CD4-positive, alpha-beta T cell treated with Interleukin-4 for 4 hours (primary cell): Measurements from ENCODE around the gene COMMD7.
"Not testable (repeated sequence)": the region's sequence is repeated elsewhere in the genome, so short reads cannot be mapped to it uniquely, and the experiment has no call there.

ENCODE experiments used
- DNase-seq: peaks from one replicate; pipeline ENCODE4 v3.0.0-alpha.2; 2020

COMMD7 gene

DNA sequence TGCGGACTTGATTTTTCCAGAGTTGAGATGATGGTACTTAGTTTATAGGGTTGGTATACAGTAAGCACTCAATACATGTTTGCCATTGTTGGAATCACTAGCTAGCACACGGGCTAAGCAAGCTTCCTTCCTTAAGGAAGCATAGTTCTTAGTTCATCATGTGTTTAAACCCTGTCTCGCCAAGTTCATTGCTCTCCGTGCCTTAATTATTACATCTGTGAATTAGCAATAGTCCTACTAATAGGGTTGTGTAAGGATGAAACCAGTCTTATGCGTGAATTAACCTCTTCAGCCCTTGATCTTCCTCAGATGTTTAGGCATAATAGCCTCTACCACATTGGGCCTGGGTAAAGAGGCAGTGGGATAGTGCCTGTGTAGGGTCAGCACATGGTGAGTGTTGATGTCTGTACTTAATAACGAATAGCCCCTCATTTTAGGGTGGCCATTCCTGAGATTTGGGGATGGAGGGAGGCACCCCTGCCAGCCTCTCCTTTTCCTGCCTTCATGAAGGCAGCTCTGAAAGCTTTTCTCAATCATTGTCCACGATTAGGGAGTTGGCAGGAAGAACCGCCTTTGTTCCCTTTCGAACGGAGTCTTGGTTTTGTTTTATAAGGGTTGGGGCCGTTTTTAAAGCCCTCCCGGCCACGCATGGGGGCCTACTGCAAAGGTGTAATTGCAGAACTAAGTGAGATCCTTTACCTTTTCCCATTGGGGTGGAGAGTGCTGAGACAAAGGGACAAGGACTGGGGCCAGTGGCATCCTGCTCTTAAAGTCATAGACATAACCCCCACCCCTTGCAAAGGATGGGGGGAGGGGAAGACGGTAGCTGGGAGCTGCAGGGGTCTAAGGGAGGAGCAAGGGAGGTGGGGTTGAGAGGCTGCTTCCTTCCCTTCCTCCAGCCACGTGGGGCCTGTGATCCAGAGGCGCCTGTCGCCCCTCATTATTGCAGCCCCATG lies 21.0 kb upstream of the COMMD7 start:
- DNase-seq = no peak

DNA sequence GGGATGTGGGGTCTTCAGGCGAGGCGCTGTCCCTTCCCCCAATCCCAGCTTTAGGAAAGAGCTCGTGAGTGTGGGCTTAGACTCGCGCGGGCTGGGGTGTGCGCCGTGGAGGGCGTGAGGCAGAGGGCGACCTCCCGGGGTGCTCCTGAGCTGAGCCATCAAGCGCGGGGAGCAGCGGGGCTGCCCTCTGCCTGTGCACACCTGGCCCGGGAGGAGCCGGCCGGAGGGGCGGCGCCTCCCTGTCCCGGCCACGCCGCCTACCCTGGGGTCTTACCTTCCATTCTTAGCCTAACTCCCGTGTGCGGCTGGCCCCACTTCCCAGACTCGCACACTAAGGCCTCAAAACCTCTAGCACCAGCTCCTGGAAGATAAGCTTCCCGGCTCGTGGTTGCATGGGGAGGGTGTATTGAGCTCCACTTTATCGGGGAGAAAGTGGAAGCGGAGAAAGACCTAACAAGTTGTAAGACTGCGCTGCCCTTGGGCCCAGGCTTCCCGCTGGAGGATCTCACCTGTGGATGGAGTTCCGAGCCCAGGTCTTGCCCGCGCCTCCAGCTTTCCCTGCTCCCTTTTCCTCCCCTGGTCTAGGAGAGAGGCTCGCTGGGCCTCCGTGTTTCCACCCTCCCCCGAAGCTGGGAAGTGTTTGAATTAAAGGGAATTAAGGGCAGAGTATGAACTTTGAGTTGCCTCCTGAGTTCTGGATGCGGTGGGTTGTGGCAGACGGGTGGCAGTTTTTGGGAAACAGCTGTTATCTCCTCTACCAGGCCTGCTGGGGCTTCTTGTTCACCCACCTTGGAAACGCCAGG lies 20.1 kb upstream of the COMMD7 start:
- DNase-seq = no peak

DNA sequence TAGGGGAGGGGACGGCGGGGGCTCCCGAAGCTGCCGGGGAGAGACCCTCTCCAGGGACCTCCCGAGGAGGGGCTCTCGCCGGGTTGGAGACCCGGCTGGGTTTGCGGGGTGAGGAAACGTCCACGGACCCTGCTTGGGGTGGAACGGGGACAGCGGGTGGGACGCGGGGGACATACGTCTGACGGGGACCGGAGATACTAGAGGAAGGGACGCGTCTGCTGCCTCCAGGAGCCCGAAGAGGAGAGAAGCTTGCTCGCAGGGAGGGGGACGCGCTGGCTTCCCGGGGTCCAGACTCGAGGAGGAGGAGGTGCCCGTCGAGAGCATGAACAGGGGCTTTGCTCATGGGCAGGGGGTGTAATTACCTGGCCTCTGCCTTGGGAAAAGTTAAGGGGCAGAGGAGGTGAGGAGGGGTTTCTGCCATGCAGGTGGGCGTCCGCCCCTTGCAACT lies 19.5 kb upstream of the COMMD7 start:
- DNase-seq = no peak

DNA sequence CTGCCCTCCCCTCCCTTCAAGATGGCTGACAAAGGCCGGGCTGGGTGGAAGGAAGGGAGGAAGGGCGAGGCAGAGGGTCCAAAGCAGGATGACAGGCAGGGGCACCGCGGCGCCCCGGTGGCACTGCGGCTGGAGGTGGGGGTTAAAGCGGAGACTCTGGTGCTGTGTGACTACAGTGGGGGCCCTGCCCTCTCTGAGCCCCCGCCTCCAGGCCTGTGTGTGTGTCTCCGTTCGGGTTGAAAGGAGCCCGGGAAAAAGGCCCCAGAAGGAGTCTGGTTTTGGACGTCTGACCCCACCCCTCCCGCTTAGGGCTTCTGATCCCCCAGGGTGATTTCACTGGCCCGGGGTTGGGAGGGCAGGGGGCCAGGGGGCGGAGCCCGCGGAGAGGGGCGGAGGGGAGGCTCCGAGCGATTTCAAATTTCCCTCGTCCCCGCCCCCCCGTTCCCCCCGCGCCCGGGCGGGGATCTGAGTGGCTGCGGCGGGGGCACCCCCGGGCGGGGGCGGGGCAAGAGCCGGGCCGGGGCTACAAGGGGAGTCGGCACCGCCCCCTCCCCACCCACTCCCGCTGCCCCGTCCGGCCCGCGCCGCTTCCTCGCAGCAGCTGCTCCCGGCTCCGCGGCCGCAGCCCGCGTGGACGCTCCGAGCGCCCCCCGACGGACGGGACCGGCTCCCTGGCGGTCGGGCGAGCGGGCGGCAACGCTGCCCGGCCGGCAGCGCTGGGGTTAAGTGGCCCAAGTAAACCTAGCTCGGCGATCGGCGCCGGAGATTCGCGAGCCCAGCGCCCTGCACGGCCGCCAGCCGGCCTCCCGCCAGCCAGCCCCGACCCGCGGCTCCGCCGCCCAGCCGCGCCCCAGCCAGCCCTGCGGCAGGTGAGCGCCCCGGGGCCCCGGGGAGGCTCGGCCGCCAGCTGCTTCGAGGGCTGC lies 18.8 kb upstream of the COMMD7 start, which contains the start of gene DNMT3B:
Gene DNMT3B, plus strand, starts transcription at position 555 of the 923 bp plus-strand sequence. CDS start 17,939 bp downstream, outside the sequence.
- DNase-seq = peak; percentile 55

DNA sequence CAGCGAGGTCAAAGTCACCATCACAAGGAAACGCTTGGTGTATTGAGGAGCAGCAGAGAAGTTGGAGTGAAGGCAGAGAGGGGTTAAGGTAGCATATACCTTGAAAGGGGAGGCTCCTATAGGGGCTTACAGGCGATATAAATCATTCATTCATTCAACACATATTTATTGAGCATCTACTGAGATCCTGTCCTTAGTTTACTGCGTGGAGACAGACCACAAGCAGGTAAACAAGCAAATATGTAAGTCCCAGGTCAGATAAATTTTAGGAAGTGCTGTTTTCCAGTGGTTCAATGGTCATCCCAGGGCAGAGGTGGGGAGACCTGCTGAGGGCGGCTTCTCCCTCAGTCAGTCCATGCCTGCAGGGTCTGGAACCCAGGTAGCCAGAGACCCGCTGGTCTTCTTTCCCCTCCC lies 18.2 kb upstream of the COMMD7 start:
- no peak for DNase-seq

DNA sequence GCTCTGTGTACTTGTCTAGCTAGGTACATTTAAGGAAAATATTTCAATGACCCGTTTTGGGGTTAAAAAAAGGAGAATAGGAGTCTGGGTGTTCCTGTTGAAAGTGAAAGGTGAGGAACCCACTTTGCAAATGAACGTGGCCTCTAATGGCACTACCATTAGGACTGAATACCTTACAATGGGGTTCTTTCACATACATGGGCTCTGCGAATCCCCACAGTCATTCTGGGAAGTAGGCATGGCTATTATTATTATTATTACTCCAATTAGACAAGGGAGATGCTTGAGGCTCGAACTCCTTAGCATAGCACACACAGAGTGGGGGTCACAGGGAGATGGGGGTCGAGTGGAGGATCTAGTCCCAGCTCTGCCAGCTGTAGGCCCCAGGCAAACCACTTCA lies 12.9 kb upstream of the COMMD7 start:
- DNase-seq = no peak

DNA sequence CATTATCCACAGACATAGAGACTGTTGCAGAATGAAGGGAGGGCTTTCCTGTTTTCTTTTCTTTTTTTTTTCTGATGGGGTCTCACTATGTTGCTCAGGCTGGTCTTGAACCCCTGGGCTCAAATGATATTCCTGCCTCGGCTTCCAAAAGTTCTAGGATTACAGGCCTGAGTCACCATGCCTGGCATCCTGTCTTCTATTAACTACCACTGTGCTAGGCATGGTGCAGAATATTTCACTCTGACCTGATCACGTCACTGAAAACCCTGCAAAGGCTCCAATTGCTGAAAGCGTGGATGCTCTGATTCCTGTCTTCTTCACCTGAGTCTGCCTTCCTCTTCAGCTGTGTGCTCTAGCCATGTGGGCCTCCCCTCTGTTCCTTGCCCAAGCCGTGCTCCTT lies 10.5 kb upstream of the COMMD7 start:
- no peak for DNase-seq

DNA sequence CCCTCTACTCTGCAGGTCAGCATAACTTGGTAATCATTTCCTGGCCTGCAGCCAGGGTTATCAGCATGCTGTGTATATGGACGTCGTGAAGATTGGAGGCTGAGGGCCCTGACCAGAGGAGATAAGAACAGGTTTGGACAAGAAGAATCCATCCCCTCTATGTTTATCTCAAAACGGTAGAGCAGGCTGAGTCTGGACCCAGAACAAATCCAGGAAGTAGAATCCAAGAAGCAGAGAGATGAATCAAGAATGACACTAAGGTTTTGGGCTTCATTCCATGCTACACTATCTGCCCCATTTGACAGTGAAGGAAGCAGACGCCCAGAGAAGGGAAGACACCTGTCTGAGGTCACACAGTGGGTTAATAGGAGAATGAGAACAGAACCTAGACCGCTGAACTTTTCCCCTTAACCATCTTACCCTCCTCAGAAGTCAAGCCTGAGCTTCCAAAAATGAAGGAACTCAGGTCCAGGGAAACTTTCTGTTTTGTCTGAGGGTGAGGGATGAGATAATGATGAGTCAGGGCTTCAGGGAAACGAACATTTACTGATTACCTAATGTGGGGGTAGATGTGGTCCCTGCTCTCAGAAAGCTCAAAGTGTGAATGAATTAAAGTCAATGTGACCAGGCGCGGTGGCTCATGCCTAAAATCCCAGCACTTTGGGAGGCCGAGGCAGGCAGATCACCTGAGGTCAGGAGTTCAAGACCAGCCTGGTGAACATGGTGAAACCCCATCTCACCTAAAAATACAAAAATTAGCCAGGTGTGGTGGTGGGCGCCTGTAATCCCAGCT lies 9.4 kb upstream of the COMMD7 start:
- DNase-seq = no peak

DNA sequence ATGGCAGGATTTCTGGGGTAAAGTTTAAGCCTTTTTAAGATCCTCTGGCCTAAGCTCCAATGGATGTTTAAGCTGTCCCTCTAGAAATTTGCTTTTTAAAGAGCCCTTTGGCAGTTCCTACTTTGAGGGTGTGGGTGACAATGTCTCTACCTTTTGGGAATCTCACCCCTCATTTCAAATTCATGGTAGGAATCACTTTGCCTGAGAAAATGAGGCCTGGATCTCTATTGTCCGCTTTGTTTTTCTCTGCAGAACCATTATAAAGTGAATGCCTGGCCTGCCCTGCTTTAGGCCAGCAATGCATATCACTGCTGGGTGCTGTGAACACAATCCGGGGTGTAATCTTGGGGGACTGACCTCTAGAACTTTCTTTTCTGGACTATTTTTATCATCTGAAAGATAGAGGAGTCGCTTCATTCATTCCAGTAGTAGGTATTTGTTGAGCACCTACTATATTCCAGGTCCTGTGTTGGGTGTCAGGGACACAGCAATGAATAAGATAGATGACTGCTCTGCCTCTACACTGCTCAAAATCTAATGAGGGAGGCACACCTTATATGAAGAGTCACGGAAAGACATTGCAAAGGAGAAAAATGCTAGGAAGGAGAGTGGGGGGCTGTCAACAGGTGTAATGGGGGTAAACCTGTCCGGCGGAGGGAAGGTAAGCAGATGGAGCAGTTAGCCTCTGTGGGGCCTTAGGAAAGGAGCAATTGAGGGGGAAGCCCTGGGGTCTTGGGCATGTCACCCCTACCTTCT lies 8.6 kb upstream of the COMMD7 start:
- DNase-seq = no peak

DNA sequence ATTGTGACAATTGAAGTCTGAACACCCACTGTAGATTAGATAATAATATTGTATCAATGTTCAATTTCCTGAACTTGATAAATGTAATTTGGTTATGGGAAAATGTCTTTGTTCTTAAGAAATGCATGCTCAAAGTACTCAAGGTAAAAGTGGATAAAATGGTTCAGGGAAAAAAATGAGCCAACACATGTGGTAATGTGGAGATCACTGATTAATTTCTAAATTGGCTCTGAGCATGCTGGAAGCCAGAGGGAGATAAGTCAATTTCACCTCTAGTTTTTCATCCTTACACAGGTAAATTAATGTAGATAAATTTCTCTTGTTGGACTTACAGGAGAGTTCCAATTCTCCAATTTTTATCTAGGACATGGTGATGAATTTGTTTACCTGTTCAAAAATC lies 8.0 kb upstream of the COMMD7 start:
- no peak for DNase-seq

DNA sequence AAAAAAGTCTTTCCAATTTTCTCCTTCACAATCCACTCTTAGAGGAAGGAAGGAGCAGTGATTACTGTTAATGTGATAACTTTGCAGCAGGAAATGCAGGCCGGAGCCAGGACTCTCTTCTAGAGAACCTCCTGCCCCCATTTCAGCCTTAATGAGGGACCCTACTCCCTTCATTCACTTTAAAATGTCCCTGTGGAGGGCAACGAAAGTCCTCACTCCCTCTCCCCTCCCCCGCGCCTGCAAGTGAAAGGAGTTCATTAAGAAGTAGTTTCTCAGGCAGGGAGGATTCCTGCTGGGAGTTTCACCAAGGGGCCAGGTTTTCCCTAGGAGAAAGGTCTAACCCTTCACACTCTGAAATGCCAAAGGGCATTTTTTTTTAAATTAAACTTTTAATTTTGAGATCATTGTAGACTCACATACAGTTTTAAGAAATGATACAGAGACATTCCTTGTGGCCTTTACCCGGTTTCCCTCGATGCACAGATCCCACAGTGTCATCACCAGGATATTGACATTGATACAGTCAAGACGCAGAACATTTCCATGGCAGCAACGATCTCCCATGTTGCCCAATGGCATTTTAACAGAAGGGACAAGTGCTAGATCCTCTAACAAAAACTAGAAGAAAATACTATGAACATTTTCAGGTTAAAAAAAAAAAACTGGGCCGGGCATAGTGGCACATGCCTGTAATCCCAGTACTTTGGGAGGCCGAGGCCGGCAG lies 6.8 kb upstream of the COMMD7 start:
- DNase-seq = no peak

DNA sequence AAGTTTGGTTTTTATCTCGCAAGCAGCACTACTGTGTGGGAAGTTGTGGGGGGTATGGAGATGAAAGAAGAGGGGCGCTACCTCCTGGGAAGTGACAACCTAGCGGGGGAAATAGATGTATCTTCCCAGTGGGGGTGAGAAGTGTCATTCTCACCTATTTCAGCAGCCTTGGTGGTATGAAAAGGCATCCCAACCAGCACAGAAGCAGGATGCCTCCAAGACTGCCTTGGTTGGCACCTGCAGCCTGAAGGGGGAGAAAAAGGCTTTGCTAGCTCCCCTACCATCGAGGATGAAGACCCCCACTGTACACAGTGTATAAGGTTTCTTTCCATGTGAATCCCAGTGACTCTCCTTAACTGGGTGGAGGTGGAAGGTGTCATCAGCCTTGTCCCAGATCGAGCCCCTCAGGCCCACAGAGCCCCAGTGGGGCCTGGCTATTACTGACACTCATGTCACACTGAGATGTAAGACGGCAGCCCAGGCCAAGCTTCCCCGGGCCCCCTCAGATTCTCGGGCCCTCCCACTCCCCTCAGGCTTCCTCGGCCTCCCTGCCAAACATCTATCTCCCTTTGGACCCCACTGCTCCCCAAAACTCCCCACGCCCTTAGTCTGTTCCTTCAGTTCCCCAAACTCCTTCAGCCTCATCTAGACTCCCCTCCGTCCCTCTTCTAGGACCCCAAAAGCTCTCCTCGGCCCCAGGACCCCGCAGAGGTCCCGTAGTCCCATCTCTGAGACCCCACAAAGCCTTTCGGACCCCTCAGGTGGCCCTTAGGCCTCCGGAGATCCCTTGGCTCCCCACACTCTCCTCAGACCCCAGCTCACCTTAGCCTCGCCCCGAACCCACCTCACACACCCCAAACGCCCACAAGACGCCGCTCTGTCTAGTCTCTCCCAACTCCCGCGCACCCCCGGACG lies 688 bp downstream of the COMMD7 start:
- DNase-seq = no peak

DNA sequence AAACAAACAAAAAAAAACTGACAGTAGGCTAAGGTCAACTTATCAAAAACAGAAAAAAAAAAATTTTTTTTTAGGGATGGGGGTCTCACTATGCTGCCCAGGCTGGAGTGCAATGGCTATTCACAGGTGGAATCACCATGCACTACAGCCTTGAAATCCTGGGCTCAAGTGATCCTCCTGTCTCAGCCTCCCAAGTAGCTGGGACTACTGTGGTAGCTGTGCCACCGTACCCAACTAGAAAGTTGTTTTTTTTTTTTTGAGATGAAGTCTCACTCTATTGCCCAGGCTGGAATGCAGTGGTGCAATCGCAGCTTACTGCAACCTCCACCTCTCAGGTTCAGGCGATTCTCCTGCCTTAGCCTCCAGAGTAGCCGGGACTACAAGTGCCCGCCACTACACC lies 2.1 kb downstream of the COMMD7 start:
- no peak for DNase-seq

DNA sequence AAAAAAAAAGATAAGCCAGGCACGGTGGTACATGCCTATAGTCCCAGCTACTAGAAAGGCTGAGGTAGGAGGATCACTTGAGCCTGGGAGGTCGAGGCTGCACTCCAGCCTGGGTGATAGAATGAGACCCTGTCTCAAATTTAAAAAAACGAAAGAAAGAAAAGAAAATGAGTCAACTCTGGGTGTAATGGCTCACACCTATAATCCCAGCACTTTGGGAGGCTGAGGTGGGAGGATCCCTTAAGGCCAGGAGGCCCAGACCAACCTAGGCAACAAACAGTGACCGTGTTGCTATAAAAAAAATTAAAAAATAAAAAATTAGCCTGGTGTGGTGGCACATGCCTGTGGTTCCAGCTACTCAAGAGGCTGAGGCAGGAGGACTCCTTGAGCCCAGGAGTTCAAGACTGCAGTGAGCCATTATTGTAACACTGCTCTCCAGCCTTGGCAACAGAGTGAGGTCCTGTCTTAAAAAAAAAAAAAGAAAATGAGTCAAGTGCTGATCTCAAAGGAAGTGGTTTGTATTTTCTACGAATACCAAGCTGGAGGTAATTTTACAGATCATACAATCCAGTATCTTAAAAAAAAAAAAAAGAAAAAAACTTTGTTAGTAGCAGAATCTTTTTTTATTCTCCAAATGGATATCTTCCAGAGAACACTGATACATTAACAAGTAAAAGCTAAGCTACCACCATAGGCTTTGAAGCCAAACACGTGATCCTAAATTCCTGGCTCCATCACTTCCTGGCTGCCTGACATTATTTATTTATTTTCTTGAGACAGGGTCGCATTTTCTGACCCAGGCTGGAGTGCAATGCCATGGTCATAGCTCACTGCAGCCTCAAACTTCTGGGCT lies 5.7 kb downstream of the COMMD7 start:
- DNase-seq = peak; percentile 72

DNA sequence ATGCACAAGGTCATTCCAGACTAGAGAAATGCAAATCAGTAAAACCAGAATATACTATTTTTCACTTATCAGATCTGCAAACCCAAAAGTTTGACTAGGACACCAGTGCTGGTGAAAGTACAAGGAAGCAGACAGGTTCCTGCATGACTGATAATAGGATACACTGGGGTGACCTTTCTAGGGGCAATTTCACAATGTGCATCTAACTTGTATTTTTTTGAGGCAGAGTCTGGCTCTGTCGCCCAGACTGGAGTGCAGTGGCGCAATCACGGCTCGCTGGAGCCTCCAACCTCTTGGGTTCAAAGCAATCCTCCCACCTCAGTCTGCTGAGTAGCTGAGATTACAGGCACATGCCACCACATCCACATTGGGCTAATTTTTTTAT lies 11.4 kb downstream of the COMMD7 start:
- DNase-seq = no peak

DNA sequence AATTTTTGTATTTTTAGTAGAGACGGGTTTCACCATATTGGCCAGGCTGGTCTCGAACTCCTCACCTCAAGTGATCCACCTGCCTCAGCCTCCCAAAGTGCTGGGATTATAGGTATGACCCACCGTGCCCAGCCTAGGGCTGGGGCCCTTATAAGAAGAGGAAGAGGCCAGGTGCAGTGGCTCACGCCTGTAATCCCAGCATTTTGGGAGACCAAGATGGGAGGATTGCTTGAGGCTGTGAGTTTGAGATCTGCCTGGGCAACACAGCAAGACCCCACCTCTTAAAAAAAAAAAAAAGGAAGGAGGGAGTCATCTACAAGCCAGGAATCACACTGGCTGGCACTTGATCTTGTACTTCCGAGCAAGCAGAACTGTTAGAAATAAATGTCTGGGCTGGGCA lies 13.9 kb downstream of the COMMD7 start:
- DNase-seq = not testable (repeated sequence)

DNA sequence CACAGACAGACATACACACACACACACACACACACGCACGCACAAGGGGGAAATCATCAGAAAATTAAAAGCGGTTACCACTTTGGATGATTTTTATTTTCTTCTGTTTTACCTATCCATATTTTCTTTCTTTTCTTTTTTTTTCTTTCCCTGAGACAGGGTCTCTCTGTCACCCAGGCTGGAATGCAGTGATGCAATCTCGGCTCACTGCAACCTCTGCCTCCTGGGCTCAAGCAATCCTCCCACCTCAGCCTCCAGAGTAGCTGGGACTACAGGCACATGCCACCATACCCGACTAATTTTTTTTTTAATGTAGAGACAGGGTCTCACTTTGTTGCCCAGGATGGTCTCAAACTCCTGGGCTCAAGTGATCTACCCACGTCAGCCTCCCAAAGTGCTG lies 14.8 kb downstream of the COMMD7 start:
- DNase-seq = not testable (repeated sequence)

DNA sequence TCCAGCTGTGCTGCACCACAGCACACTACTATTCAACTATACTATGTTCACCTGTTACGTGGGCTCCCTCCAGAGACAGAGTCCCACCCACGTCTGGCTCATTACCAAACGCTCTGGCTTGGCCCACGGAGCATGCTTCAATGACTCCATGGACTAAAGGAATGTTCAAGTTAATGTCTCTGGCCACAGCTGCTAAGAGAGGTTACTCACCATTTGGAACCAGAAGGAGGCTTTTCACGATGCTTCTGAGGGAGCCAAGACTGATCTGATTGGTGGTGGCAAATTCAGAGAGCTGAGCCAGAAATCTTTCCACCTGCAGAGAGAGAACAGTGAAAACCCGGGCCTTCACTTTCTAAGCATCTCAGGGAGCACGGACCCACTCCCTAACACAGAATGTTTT lies 15.6 kb downstream of the COMMD7 start:
- DNase-seq = no peak
